ENCODE results near the gene SEC61A2.

Gene SEC61A2

GRCh38 chr10:12130237-12130872, 878 bp downstream of the SEC61A2 start:
- peak overlapping the region; percentile 77 for H3K4me3 ChIP-seq (ENCODE audit: low read length)
- DNase-seq (ENCODE audit: low read depth), result peak; percentile 63
- TF ChIP-seq, protein P1, sequence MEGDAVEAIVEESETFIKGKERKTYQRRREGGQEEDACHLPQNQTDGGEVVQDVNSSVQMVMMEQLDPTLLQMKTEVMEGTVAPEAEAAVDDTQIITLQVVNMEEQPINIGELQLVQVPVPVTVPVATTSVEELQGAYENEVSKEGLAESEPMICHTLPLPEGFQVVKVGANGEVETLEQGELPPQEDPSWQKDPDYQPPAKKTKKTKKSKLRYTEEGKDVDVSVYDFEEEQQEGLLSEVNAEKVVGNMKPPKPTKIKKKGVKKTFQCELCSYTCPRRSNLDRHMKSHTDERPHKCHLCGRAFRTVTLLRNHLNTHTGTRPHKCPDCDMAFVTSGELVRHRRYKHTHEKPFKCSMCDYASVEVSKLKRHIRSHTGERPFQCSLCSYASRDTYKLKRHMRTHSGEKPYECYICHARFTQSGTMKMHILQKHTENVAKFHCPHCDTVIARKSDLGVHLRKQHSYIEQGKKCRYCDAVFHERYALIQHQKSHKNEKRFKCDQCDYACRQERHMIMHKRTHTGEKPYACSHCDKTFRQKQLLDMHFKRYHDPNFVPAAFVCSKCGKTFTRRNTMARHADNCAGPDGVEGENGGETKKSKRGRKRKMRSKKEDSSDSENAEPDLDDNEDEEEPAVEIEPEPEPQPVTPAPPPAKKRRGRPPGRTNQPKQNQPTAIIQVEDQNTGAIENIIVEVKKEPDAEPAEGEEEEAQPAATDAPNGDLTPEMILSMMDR (IDR thresholded peaks at IDR 0.05; ENCODE audit: insufficient read depth, low read depth, low read length, missing control alignments), result peak; percentile 36

- DNase-seq (ENCODE audit: low read depth), result no peak
- no peak overlapping the region for H3K4me3 ChIP-seq (ENCODE audit: low read length)
- TF ChIP-seq, protein P1 (IDR thresholded peaks at IDR 0.05; ENCODE audit: insufficient read depth, low read depth, low read length, missing control alignments), result no peak
Observed at GRCh38 chr10:12135631-12136030, 6.2 kb downstream of the SEC61A2 start.

DNA sequence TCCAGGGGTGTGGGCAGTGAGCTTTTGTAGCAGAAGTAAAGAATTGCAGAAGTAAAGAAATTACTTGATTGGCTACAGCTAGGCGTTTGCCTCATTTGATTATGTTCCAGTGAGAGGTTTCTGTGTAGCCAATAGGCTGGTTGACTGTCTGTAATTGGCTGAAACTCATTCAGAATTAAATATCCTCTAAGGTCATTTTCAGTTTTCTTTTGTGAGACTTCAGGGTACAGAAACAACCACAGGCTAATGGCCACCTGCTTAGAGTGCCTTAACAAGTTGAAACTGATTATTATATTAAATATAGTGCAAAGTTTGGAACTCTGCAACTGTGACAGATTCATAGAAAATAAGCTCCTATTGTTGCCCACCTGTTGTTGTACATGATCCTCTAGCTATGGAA, 10.6 kb downstream of the SEC61A2 start:
- no peak for DNase-seq (ENCODE audit: low read depth)
- TF ChIP-seq, protein P1 (IDR thresholded peaks at IDR 0.05; ENCODE audit: insufficient read depth, low read depth, low read length, missing control alignments), result no peak
- no peak overlapping the region for H3K4me3 ChIP-seq (ENCODE audit: low read length)

DNA sequence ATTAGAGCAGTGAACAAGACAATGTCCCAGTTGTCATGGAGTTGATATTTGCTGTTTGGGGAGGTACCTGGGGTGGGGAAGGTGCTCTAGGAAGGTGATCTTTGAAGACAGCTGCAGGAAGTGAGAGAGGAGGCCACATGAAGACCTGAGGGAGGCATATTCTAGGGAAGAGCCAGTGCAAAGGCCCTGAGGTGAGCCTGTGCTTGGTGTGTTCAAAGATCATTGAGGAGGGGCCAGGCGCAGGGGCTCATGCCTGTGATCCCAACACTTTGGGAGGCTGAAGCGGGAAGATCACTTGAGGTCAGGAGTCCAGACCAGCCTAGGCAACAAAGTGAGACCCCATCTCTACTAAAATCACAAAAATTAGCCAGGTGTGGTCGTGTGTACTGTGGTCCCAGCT, 15.1 kb downstream of the SEC61A2 start:
- H3K4me3 ChIP-seq (ENCODE audit: low read length), result no peak overlapping the region
- DNase-seq (ENCODE audit: low read depth), result no peak
- TF ChIP-seq, protein P1 (IDR thresholded peaks at IDR 0.05; ENCODE audit: insufficient read depth, low read depth, low read length, missing control alignments), result no peak

GRCh38 chr10:12150163-12150562, 20.7 kb downstream of the SEC61A2 start:
- H3K4me3 ChIP-seq (ENCODE audit: low read length), result no peak overlapping the region
- TF ChIP-seq, protein P1 (IDR thresholded peaks at IDR 0.05; ENCODE audit: insufficient read depth, low read depth, low read length, missing control alignments), result no peak
- peak; percentile 59 for DNase-seq (ENCODE audit: low read depth)

DNA sequence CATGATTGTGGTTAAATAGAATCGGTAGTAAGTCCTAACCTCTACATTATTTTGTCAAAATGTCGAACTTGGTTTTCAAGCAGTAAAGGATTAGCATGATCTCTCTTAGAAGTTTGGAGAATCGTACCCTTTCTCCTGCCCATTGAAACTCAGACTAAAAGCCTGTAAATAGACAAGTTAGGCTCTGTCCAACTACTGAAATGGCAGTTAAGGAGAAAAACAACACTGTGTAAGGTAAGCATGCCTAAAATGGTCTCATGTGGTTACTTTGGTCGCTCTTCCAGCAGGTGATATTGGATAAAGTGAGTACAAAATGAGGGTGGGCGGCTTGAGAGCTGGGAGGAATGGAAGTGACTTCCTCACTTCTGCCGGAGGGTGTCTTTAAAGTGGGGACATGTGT, 25.0 kb downstream of the SEC61A2 start:
- no peak overlapping the region for H3K4me3 ChIP-seq (ENCODE audit: low read length)
- TF ChIP-seq, protein P1 (IDR thresholded peaks at IDR 0.05; ENCODE audit: insufficient read depth, low read depth, low read length, missing control alignments), result no peak
- no peak for DNase-seq (ENCODE audit: low read depth)
